ENCODE data around the gene ACOXL.
"Not testable (repeated sequence)": the region's sequence is repeated elsewhere in the genome, so short reads cannot be mapped to it uniquely, and the experiment has no call there.

The ACOXL gene

DNA sequence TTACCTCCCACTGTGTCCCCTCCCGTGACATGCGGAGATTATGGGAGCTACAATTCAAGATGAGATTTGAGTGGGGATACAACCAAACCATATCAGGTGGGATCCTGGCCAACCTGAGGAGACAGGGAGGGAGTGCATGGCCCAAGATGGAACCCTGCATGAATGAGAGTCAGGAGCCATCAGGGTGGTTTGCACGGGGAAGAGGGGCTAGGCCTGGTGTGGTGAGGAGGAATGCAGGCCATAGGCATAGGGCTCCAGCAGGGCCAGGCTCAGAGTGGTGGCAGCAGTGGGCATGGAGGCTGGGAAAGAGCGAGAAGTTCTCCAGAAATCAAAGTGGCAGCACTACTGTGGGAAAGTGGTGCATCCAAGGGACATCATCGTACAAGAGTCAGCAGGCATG lies 314.3 kb downstream of the ACOXL start:
- no peak for DNase-seq

DNA sequence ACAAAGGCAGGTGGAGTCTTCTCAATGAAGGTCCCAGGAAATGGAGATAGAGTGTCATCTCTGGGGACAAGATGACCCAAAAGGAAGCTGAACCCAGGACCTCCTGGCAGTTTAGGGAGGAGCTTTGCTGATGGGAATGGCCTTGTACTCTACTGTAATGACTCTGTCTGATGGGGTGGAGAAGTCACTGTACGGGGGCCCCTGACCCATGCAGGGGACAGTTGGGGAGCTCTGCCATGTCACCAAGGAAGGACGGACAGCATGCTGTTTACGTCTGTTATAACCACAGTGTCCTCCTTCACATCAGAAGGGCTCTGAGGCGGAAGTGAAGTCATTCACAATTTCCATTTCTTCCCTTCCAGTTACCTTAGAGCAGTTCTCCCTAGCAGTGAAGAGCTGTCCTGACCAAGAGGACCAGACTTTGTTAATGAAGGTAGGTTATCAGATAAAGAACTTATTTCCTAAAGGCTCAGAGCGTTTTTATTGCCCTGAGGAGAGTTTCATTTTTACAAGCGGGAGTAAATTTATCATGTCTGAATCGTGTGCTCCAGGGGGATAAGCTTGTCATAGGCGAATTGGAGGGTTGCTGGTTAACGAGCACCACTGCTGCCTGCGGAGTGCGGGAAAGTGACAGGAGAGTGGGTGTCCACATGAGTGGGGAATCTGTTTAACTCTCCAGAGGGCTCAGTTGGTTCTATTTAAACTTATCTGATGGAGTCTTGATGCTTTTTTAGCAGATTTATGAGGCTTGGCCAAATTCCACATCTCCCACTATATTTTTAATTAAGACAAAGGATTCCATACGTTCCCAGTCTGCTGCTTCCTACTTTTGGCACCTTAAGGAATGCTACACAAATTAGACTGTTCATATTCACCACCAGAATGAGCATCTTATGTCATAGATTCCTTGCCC lies 316.7 kb downstream of the ACOXL start:
- DNase-seq = no peak

- DNase-seq = peak; percentile 3
Measured at GRCh38 chr2:111049792-111050640, 317.6 kb downstream of the ACOXL start.

DNA sequence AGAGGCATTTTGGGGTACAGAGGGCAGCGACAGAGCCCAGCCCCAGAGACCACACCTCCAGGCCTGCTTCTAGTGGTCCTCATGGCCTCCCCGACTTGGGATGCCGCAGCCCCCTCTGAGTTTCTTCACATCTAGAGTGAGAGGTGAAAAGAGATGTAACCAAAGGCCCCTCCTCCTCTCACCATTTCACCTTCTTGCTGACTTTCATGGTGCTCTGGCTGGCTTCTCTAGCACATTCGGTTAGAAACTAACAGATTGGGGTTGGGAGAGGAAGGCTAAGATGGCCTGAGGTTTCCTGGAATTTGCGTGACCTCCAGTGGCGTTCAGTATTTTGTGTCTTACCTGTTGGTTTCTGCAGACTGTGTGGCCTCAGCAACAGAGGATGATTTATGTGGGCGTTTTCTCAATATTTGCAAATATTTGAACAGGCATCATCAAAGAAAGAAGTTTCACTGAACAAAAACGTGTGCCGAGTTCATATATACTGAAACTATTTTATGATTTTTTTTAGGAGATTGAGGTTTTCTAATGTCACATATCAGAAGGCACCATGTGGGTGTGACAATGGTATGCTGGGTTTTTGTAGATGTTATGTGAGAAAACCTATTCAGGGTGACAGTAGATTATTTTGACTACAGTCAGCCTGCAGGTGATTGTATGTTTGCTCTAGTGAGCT lies 318.5 kb downstream of the ACOXL start:
- DNase-seq = no peak

DNA sequence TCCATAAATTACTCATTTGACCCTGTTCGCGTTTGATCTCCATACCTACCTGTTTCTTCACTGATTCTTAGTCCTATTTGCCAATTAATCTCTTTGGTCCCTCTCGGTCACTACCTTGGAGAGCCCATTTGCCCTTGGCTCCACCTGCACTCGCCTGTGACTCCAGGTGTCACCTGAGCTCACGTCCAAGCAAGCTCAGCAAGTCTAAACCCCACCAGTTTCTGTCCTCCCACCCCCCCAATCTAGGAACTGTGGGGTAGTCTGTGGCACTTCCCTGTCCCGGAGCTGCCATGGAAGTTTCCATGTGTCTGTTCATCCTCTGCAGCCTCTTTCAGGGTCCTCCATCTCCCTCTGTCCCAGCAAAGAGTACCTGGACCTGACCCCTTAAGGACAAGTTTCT lies 320.2 kb downstream of the ACOXL start:
- no peak for DNase-seq

DNA sequence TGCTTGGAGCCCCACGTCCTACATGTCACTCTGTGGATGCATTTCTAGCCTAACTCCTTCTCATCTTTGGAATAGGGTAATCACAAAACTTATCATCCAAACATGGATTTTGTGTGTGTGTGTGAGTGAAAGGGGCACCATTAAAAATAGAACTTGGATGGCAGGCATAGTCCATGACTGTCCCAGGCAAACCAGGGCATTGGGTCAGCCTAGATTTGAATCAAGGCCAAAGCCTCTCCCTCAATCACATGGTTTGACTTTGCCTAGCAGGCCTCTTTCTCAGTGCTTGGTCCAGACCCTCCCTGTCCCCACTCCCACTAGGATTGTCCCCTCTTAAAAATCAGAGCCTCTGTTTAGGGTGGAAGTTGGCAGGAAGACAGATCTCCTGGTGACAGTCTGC lies 320.9 kb downstream of the ACOXL start:
- DNase-seq = no peak

- no peak for DNase-seq
Measured at GRCh38 chr2:111053825-111054515, 321.6 kb downstream of the ACOXL start.

DNA sequence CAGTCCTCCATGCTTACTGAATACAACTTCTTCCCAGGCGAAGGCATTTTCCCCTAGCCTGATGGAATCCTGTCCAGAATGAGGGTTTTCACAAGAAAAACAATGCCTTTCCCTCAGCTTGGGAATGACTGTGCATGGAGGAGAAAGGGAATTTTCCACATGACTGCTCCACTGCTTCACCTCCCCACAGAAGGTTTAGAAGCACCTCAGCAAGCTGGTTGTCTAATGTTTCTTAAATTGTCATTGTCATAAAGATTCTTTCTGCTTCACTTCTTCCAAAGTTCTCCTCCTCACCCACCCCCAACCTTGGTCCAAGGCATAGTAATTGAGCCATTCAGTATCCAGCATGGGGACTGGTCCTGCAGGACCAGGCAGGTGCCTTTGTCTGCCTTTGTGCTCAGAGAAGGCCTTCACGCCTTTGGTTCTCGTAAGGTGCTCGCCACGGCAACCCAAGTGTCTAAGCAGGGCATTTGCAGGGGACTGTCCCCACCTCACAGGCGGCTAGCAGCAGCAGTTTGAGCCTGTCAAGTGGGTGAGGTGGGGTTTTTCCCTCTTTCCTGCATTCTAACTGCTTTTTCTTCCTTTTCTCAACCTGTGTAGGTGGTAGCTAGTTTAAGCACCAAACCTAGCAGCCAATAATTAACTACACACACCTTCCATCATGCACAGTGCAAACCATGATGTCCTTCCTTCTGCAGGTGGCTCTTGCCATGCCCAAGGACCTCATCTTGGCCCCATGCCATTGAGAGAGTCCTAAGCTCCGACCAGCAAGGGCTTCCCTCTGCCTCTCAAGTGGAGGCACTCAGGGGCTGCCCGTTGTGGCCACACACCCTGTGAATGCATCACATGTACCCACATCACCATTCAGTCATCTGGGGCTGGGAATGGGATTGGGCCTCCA lies 322.7 kb downstream of the ACOXL start:
- DNase-seq = peak; percentile 21

DNA sequence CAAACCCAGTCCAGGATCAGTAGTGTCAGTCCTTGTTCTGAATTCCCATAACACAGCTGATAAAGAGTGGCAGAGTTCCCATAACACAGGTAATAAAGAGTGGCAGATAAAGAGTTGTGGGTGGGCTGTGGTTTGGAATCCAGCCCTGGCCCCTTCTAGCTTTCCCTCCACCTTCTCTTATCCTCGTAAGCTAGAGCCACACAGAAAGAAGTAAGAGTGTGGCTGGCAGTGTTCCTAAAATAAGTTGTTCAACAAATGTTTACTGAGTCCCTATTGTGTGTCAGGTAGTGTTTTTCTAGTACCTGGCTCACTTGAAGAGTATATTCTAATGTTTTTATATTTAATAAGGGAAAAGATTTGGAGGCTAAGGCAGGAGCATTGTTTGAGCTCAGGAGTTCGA lies 323.4 kb downstream of the ACOXL start:
- DNase-seq = peak; percentile 19

DNA sequence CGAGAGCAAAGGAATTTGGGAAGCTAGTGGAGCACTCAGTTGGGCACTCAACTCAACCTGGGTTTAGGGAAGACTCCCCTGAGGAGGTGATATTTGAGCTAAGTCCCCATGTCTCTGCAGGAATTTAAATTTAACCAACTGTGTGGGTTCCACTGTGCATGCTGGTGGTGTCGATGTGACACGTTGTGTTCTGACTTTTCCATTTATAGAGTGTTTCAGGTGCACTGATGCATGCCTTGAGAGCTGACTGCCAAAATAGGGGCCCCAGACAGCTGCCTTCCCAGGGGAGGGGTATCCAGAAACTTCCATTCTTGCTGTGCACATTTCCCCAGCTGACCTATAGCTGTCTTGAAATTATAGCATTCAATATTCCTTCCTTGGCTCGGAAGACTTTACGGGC lies 324.7 kb downstream of the ACOXL start:
- peak; percentile 1 for DNase-seq

DNA sequence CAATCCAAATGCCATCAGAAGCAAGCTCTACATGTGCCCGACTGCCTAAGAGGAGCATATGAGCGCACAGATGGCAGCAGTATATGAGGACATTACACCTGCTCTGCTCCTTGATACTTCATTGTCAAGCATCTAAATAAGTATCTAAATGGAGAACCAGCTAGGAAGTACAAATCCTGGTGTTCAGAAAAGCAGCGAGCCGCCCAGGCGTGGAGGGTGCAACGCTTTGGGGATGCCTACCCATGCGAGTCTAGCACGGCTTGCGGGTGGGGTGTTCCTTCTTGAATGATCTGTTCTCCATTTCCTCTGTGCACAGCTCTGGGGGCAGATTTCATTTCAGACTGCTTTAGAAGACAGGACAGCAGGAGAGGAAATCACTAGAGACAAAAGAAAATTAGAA lies 325.3 kb downstream of the ACOXL start:
- DNase-seq = no peak

DNA sequence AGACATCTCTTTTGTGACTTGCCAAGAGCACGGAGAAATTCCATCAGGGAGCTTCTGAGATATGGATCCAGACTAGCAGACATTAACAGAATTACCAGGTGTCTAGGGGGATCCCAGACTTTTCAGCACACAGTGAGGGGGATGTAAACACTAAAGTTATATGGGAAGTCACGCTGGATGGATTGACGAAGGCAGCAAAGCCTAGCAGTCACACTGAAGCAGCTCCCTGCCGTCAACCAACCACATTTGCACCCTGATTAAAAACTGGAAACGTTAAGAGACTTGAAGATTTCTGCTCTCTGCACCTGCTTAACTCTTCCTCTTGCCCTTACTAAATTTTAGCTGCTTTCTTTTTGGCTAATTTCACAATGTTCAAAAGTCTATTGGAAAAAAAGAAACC lies 325.9 kb downstream of the ACOXL start:
- DNase-seq = no peak

DNA sequence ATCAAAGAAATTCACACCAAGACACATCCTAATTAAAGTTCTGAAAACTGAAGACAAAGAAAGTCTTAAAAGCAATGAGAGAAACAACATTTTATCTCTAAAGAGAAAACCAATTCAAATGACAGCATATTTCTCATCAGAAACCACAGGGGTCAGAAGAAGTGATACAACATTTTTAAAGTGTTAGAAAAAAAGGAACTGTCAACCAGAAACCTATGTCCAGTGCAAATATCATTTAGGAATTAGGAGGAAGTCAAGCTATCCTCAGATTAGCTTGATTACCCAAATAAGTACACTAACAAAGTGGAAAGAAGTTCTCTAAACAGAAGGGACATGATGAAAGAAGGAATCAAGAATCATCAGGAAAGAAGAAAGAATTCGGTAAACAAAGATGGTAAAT lies 328.8 kb downstream of the ACOXL start:
- DNase-seq = no peak

- no peak for DNase-seq
Measured at GRCh38 chr2:111062417-111062816, 330.0 kb downstream of the ACOXL start.

- DNase-seq = no peak
Measured at GRCh38 chr2:111066062-111066593, 333.8 kb downstream of the ACOXL start.

DNA sequence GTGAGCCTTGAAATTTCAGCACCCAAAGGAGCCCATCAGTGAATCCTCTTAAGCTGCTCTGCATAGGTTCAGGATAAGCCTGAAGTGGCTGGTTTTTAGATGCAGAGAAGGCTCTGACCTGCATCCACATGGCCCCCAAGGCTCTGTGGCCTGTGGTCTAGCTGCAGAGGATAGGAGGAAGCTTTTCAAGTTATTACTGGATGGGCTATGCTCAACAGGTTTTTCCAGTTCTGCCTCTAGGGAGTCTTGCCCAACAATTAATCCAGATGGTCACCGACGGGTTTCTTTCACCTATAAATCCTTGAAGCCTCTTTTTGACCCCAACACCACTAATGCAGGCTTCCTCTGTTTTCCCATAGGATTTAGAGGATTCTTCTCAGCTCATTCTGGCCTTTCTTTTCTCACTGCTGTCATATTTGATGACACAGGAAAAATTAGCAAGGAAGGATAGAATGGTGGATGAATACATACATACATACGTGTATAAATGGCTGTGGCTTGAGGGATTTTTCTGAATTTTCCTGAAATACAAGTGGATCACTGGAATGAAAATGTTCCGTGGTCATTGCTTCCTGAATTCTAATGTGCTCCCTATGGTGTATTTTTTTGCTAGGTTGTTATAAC lies 336.2 kb downstream of the ACOXL start:
- peak; percentile 75 for DNase-seq

DNA sequence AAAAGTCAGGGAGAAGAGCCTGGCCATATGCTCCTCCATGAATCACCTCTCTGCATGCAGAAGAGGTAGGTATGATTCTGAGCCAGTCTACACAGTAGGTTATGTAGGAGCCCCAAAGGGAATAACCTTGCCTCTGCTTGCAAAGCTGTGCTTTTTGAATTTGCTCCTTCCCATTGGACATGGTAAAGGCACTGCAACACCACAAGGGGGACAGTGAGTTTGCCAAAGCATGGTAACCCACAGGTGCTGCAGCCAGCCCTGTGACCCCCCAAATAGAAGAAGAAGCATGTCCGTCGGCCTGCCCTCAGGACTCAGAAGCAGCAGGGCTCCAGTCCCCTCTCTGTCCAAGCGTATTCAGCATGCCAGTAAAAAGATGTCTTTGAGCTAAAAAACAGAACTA lies 337.3 kb downstream of the ACOXL start:
- no peak for DNase-seq

DNA sequence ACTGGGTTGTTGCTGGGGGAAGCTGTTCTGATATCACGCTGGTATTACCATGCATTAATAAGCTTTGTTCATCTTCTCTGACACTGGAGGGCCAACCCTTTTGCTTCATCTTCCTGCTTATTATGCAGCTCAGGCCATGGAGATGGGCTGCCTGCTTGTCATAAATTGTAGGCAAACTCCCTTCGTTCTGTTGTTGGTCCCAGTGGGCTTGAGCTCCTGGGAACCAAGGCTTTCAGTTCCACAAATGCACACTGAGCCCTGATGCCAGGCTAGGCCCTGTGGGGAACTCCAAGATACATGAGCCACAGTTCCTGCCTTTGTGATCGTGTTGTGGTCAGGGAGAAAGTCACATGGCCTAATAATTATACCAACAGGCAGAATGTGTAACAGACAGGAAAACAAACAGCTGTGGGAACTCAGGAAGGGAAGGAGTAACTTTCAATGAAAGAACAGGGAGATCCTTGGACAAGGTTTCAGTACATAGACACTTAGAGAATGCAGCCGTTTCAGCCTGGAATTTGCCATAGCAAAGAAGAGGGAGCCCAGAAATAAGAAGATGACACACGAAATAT lies 339.3 kb downstream of the ACOXL start:
- DNase-seq = peak; percentile 5

GRCh38 chr2:111072220-111072871 lies 340.0 kb downstream of the ACOXL start:
- no peak for DNase-seq

DNA sequence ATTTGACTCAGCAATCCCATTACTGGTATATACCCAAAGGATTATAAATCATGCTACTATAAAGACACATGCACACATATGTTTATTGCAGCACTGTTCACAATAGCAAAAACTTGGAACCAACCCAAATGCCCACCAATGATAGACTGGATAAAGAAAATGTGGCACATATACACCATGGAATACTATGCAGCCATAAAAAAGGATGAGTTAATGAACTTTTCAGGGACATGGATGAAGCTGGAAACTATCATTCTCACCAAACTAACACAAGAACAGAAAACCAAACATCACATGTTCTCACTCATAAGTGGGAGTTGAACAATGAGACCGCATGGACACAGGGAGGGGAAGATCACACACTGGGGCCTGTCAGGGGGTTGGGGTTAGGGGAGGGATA lies 350.3 kb downstream of the ACOXL start:
- not testable (repeated sequence) for DNase-seq

Data from NCI-H345 (cell line).